ENCODE data around the gene LRP5.
A peak's percentile ranks its signal among the peaks of the same experiment; 100 is the strongest.

LRP5 gene

DNA sequence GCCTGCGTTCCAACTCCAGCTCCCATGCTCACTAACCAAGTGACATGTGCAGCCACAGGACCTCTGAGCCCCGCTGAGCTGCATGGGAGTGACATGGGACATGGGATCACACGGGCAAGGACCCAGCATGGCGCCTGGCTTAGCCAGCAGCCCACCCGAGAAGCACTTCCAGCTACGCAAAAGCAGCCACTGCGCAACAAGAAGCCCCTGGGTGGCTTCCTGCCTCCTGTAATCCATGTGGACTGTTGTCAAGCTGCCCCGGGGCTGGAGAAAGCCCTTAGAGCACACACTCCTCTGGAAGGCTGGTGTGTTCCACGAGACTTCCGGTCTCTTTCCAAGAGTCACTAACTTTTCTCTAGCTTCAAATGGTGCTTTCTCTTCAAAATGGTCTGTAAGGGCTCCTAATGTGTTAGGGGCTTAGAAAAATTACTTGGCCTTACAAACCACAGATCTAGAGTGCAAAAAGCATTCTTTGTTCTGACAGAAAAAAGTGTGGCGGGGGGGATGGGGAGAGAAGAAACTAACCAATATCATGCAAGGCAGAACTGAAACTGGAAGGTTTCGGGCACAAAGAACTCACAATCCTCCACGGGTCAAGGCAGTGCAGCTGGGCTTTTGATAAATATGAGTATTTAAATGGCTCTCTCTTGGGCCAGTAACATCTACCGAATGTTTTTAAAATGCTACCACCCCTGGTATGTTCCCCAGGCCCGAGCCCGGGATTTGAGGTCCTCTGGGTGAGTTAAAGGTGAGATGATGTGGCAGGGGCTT is 46.1 kb upstream of the LRP5 start:
- Histone ChIP-seq H3K9ac (ENCODE audit: low read length) (no peak overlapping the region), H2BK12ac (ENCODE audit: low read length in 2 of 2) (no peak overlapping the region), H3K23ac (ENCODE audit: low read length in 2 of 2) (no peak overlapping the region), H3K36me3 (ENCODE audit: control insufficient read depth in 1 of 2, insufficient read depth in 2 of 2, low read depth in 1 of 2, low read length in 2 of 2) (peaks cover 66 to 70% of the 10 kb centered on the region in 2 experiments), H3K4me1 (ENCODE audit: control insufficient read depth, insufficient read depth, low read depth, low read length) (peaks cover 14% of the 10 kb centered on the region), H3K27ac (ENCODE audit: low read length, poor library complexity, severe bottlenecking) (no peak overlapping the region), H2BK120ac (ENCODE audit: low read depth, low read length) (no peak overlapping the region), H4K8ac (ENCODE audit: low read length) (no peak overlapping the region), H4K91ac (ENCODE audit: low read length) (no peak overlapping the region), H3K14ac (ENCODE audit: low read length in 2 of 2) (no peak overlapping the region), H2BK15ac (ENCODE audit: low read depth, poor library complexity, severe bottlenecking) (no peak overlapping the region), H3K4me3 (ENCODE audit: insufficient read depth in 1 of 2, low read depth in 1 of 2, low read length in 2 of 2) (no peak overlapping the region), H2BK5ac (ENCODE audit: low read depth, low read length, poor library complexity, severe bottlenecking) (no peak overlapping the region), H3K27me3 (ENCODE audit: control insufficient read depth in 1 of 2, insufficient read depth in 1 of 2, low read length in 2 of 2) (no peaks in the 10 kb centered on the region), H2AFZ (ENCODE audit: low read depth, low read length) (no peak overlapping the region), H2AK5ac (ENCODE audit: low read length, severe bottlenecking) (no peak overlapping the region), H3K4ac (ENCODE audit: low read depth in 1 of 2, low read length in 2 of 2) (no peak overlapping the region), H3K18ac (ENCODE audit: low read depth in 1 of 2, low read length in 2 of 2) (peak overlapping the region in 1 of 2 experiments; percentile 14), H3K9me3 (ENCODE audit: control insufficient read depth, low read length) (no peaks in the 10 kb centered on the region), H3K4me2 (ENCODE audit: low read length, poor library complexity, severe bottlenecking) (no peak overlapping the region), H3K79me1 (replicated peaks; ENCODE audit: low read length, poor library complexity, severe bottlenecking) (peaks cover 26% of the 10 kb centered on the region)
- no peak for DNase-seq
- 96% methylated on average over 14 of the region's 16 CpGs for WGBS

- peaks cover 57 to 61% of the 10 kb centered on the region in 2 experiments for H3K36me3 ChIP-seq (ENCODE audit: control insufficient read depth in 1 of 2, insufficient read depth in 2 of 2, low read depth in 1 of 2, low read length in 2 of 2)
- DNase-seq, result peak; percentile 16
- WGBS, result 95% methylated on average over 10 of the region's 12 CpGs
Measured at GRCh38 chr11:68266936-68267880, 45.2 kb upstream of the LRP5 start.

GRCh38 chr11:68267881-68268240 is 44.5 kb upstream of the LRP5 start:
- H3K18ac ChIP-seq (ENCODE audit: low read depth in 1 of 2, low read length in 2 of 2), result no peak overlapping the region
- H3K4me3 ChIP-seq (ENCODE audit: insufficient read depth in 1 of 2, low read depth in 1 of 2, low read length in 2 of 2), result no peak overlapping the region
- peaks cover 16% of the 10 kb centered on the region for H3K4me1 ChIP-seq (ENCODE audit: control insufficient read depth, insufficient read depth, low read depth, low read length)
- H3K23ac ChIP-seq (ENCODE audit: low read length in 2 of 2), result no peak overlapping the region
- no peak overlapping the region for H3K4me2 ChIP-seq (ENCODE audit: low read length, poor library complexity, severe bottlenecking)
- no peak overlapping the region for H3K27ac ChIP-seq (ENCODE audit: low read length, poor library complexity, severe bottlenecking)
- no peak overlapping the region for H2BK5ac ChIP-seq (ENCODE audit: low read depth, low read length, poor library complexity, severe bottlenecking)
- H3K79me1 ChIP-seq (replicated peaks; ENCODE audit: low read length, poor library complexity, severe bottlenecking), result peaks cover 25% of the 10 kb centered on the region
- no peak overlapping the region for H3K4ac ChIP-seq (ENCODE audit: low read depth in 1 of 2, low read length in 2 of 2)
- H3K14ac ChIP-seq (ENCODE audit: low read length in 2 of 2), result no peak overlapping the region
- no peak overlapping the region for H4K8ac ChIP-seq (ENCODE audit: low read length)
- H3K9me3 ChIP-seq (ENCODE audit: control insufficient read depth, low read length), result no peaks in the 10 kb centered on the region
- no peak overlapping the region for H2AFZ ChIP-seq (ENCODE audit: low read depth, low read length)
- no peak overlapping the region for H2AK5ac ChIP-seq (ENCODE audit: low read length, severe bottlenecking)
- no peak overlapping the region for H2BK12ac ChIP-seq (ENCODE audit: low read length in 2 of 2)
- no peak overlapping the region for H2BK120ac ChIP-seq (ENCODE audit: low read depth, low read length)
- H3K27me3 ChIP-seq (ENCODE audit: control insufficient read depth in 1 of 2, insufficient read depth in 1 of 2, low read length in 2 of 2), result no peaks in the 10 kb centered on the region
- H2BK15ac ChIP-seq (ENCODE audit: low read depth, poor library complexity, severe bottlenecking), result no peak overlapping the region
- H4K91ac ChIP-seq (ENCODE audit: low read length), result no peak overlapping the region
- peaks cover 51 to 55% of the 10 kb centered on the region in 2 experiments for H3K36me3 ChIP-seq (ENCODE audit: control insufficient read depth in 1 of 2, insufficient read depth in 2 of 2, low read depth in 1 of 2, low read length in 2 of 2)
- 95% methylated on average over 6 of the region's 6 CpGs for WGBS
- no peak for DNase-seq
- H3K9ac ChIP-seq (ENCODE audit: low read length), result no peak overlapping the region

More at GRCh38 chr11:68266936-68267880, 45.2 kb upstream of the LRP5 start:
- Histone ChIP-seq H3K4me3 (ENCODE audit: insufficient read depth in 1 of 2, low read depth in 1 of 2, low read length in 2 of 2) (no peak overlapping the region), H2BK5ac (ENCODE audit: low read depth, low read length, poor library complexity, severe bottlenecking) (no peak overlapping the region), H3K4me2 (ENCODE audit: low read length, poor library complexity, severe bottlenecking) (no peak overlapping the region), H4K8ac (ENCODE audit: low read length) (no peak overlapping the region), H3K4ac (ENCODE audit: low read depth in 1 of 2, low read length in 2 of 2) (no peak overlapping the region), H2AFZ (ENCODE audit: low read depth, low read length) (no peak overlapping the region), H3K14ac (ENCODE audit: low read length in 2 of 2) (no peak overlapping the region), H3K9ac (ENCODE audit: low read length) (no peak overlapping the region), H4K91ac (ENCODE audit: low read length) (no peak overlapping the region), H2AK5ac (ENCODE audit: low read length, severe bottlenecking) (no peak overlapping the region), H3K23ac (ENCODE audit: low read length in 2 of 2) (no peak overlapping the region), H3K9me3 (ENCODE audit: control insufficient read depth, low read length) (no peaks in the 10 kb centered on the region), H2BK120ac (ENCODE audit: low read depth, low read length) (no peak overlapping the region), H3K18ac (ENCODE audit: low read depth in 1 of 2, low read length in 2 of 2) (no peak overlapping the region), H2BK15ac (ENCODE audit: low read depth, poor library complexity, severe bottlenecking) (no peak overlapping the region), H2BK12ac (ENCODE audit: low read length in 2 of 2) (no peak overlapping the region), H3K27ac (ENCODE audit: low read length, poor library complexity, severe bottlenecking) (no peak overlapping the region), H3K27me3 (ENCODE audit: control insufficient read depth in 1 of 2, insufficient read depth in 1 of 2, low read length in 2 of 2) (no peaks in the 10 kb centered on the region), H3K4me1 (ENCODE audit: control insufficient read depth, insufficient read depth, low read depth, low read length) (peaks cover 15% of the 10 kb centered on the region), H3K79me1 (replicated peaks; ENCODE audit: low read length, poor library complexity, severe bottlenecking) (peaks cover 26% of the 10 kb centered on the region)
